IPS DF 4.7 (cell line): ENCODE results near the gene LRRC15.

Experiments used
- DNase-seq: peaks from one replicate; pipeline ENCODE4 v3.0.0-alpha.2; 2013; ENCODE audit warnings: low spot score; ENCODE audit errors: extremely low read depth

Gene LRRC15

DNA sequence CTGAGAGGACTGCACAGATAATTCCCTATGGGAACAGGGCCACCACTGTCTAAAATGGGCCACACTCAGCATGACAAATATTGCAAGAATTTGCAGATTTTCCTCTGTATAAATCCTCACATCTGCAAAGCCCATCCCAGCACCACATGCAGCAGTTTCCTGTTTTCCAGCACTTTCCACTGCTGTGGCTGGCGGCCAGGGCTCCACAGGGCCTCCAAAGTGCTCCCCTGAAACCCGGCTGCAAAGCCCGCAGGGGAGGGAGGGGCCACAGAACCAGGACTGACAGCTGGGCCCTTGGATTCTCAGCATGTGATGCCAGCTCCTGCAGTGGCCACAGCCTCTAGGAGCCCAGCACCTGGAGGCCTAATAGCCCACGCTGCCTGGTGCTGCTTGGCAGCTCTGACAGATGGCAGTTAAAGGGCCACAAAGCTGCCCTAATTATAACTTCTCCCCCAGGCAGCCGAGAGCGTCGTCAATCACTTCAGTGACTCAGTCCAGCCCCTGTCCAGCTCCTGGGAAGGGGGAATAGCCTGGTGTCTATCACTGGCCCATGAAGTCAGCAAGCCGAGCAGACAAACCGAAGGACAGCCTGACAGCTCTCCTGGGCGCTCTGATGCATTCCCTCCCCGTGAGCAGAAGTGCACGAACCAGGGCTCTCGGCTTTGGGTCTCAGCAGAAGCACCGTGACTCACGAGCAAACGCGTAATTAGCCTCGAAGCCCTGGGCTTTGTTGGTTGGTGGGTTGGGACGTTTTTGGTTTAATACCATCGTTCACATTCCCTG, 4.7 kb downstream of the LRRC15 start:
- DNase-seq: no peak

- no peak for DNase-seq
Observed at GRCh38 chr3:194364314-194364651, 5.3 kb downstream of the LRRC15 start.

DNA sequence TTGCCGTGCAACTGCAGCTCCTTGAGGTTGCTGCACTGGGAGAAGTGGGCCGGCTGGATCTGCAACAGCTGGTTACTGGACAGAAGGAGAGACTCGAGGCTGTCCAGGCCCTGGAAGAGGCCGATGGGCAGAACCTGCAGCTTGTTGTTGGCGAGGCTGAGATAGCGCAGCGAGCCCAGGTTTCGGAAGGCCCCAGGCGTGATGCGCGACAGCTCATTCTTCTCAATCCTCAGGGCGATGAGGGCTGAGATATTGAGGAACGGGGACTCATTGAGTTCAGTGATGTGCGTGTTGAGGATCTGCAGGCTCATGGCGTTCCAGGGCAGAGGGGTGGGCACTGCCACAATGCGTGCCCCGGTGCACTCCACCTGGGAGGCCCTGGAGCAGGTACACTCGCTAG, 9.0 kb downstream of the LRRC15 start:
- DNase-seq: no peak

GRCh38 chr3:194357681-194358080, 11.9 kb downstream of the LRRC15 start:
- DNase-seq: no peak

- DNase-seq: no peak
Observed at GRCh38 chr3:194355379-194355778, 14.2 kb downstream of the LRRC15 start.

DNA sequence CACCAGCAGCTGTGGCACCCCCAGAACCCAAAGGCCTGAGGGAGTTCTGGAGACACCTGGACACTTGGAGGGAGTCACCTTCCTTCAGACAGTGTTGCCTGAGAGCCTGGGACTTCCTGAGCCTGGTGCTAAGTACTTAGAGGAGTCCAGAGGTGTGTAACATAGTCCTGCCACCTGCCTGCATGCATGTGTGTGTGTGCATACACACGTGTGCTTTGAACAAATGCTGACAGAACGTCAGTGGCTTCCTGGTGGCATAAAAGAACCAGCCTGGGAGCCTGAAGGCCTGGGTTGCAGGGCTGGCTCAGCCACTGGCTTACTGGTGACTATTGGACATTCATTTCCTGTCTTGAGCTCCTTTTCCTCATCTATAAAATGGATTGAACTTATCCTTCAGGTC, 15.2 kb downstream of the LRRC15 start:
- no peak for DNase-seq

DNA sequence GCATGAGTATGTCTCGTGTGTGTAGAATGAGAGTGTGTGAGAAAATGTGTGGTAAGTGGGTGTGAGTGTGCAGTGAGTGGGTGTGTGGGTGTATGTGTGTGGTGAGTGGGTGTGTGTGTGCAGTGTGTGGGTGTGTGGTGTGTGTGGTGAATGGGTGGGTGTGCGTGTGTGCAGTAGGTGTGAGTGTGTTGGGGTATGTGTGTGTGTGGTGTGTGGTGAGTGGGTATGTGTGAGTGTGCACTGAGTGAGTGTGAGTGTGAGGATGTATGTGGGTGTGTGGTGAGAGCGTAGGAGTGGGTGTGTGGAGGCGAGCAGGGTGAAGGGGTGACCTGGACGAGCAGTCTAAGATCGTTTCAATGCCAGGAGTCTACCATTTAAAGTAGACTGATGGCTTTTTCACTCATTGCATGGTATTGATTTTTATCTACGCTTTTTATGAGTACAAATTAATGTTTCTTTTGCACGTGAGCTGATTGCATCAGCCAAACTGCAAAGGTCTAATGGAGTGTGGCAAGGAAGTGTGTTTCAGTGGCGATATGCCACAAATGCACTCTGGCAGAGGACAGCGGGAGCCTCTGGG, 16.8 kb downstream of the LRRC15 start:
- DNase-seq: no peak

GRCh38 chr3:194351952-194352536, 17.5 kb downstream of the LRRC15 start:
- DNase-seq: no peak

GRCh38 chr3:194351080-194351672, 18.4 kb downstream of the LRRC15 start, which contains the start of gene CPN2:
Gene CPN2 (minus strand): TSS chr3:194351328. CDS start chr3:194342702, 8,626 bp downstream.
- DNase-seq: no peak

DNA sequence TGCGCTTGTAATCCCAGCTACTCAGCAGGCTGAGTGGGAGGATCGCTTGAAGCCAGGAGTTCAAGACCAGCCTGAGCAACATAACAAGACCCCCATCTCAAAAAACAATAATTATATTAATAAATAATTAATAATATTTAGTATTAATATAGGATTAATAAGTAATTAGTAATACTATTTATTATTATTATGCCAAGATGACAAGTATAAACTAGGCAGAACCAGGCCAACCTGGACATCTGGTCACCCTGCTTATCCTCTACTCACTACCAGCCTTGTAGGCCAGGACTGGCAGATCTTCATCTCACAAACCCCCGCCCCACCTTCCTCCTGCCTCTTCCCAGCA, 18.8 kb downstream of the LRRC15 start:
- no peak for DNase-seq

- DNase-seq: no peak
Observed at GRCh38 chr3:194348354-194348753, 21.2 kb downstream of the LRRC15 start.

DNA sequence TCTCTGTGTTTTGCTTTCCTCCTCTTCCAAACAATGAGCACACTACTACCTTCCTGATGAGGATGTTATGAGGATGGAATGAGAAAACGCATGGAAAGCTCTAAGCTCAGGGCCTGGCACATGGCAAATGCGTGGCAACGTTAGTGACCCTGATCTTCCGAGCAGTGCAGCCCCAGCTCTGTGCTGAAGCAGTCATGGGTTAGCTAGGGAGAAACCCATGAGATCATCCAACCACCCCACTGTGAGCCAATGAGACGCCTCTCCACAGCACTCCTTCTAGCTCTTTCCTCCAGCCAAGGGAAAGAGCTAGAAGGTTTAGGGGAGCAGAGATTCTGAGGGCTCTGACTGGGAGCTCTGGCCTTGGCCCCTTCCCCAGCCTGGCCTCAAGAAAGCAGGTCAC, 22.9 kb downstream of the LRRC15 start:
- DNase-seq: no peak

DNA sequence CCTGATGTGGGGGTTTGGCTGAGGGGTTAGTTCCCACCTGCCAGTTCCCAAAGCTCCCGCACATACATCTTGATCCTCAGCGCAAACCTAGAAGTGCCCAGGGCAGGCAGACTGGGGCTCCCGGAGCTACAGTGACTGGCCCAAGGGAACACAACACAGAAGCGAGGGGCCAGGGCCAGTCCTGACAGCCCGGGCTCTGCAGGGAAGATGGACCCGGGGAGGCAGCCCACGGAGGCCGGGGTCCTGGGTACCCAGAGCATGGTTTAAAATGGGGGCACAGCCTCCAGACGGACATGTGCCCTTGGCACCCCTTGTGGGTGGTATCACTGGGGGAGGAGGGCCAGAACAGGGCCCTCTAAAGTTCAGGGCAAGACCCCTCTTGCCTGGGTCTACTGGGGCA, 23.5 kb downstream of the LRRC15 start:
- no peak for DNase-seq

DNA sequence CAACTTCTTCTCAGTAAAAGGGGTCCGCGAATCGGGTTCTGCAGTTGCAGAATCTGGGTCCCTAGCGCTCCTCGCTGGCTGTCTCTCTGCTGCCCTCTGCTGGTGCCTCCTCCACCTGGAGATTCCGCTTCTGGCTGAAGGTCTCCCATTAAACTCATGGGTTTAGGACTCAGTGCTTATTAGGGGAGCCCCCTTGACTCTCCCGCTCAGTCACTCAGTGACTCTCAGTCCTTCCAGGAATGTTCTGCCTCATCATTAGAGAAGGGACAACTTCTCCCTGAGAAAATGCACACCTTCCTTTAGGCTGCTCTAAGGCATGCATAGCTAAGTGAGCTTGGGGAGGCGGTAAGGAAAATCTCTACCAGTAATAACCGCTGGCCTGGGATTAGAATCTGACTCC, 25.5 kb downstream of the LRRC15 start:
- DNase-seq: no peak

- no peak for DNase-seq
Observed at GRCh38 chr3:194343561-194343893, 26.0 kb downstream of the LRRC15 start.

- no peak for DNase-seq
Observed at GRCh38 chr3:194342861-194343560, 26.5 kb downstream of the LRRC15 start.

- no peak for DNase-seq
Observed at GRCh38 chr3:194340757-194341400, 28.7 kb downstream of the LRRC15 start.

DNA sequence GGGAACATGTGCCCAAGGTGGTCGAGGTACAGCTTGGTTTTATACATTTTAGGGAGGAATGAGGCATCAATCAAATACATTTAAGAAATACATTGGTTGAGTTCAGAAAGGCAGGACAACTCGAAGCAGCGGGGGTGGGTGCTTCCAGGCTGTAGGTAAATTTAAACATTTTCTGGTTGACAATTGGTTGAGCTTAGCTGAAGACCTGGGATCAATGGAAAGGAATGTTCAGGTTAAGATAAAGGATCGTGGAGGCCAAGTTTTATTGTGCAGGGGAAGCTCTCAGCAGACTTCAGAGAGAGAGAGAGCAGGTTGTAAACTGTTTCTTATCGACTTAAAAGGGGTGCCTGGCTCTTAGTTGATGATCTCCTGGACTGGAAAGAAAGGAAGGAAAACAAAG, 29.7 kb downstream of the LRRC15 start:
- no peak for DNase-seq

- no peak for DNase-seq
Observed at GRCh38 chr3:194339356-194339755, 30.2 kb downstream of the LRRC15 start.

- DNase-seq: no peak
Observed at GRCh38 chr3:194337965-194338753, 31.4 kb downstream of the LRRC15 start.
